GM12865 (cell line): Measurements from ENCODE around the gene KCTD21.

Experiments
- DNase-seq: peaks from one replicate; pipeline ENCODE4 v3.0.0; 2010; ENCODE audit warnings: low read depth
- H3K4me3 ChIP-seq: 2 replicates; pipeline ENCODE4 v1.5.1; 2011; ENCODE audit warnings: mild to moderate bottlenecking, low read depth, low read length, control low read depth
- TF ChIP-seq, protein P1 (sequence below): IDR thresholded peaks from 2 replicates; pipeline ENCODE4 v1.5.1; 2011; ENCODE audit warnings: low read length, control low read depth, low read depth, inconsistent platforms; ENCODE audit not compliant: insufficient read depth; ENCODE audit errors: missing control alignments

Gene KCTD21

DNA sequence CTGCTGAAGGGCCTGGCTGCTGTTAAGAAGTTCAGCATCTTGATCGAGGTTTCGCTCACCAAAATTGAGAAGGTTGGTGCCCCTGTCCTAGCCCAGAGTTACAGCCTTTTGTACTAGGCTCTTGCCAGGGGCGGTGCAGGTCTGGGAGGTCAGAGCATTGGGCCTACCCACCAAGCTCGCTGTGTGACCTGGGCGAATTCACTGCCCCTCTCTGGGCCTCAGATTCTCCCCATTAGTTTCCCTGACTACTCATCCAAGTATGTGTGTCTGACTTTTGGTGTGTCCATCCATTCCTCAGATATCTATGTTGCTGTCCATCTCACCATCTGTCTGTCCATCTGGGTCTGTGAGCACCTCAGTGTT lies 11.2 kb upstream of the KCTD21 start:
- TF ChIP-seq, protein P1, sequence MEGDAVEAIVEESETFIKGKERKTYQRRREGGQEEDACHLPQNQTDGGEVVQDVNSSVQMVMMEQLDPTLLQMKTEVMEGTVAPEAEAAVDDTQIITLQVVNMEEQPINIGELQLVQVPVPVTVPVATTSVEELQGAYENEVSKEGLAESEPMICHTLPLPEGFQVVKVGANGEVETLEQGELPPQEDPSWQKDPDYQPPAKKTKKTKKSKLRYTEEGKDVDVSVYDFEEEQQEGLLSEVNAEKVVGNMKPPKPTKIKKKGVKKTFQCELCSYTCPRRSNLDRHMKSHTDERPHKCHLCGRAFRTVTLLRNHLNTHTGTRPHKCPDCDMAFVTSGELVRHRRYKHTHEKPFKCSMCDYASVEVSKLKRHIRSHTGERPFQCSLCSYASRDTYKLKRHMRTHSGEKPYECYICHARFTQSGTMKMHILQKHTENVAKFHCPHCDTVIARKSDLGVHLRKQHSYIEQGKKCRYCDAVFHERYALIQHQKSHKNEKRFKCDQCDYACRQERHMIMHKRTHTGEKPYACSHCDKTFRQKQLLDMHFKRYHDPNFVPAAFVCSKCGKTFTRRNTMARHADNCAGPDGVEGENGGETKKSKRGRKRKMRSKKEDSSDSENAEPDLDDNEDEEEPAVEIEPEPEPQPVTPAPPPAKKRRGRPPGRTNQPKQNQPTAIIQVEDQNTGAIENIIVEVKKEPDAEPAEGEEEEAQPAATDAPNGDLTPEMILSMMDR: no peak
- no peak for DNase-seq

DNA sequence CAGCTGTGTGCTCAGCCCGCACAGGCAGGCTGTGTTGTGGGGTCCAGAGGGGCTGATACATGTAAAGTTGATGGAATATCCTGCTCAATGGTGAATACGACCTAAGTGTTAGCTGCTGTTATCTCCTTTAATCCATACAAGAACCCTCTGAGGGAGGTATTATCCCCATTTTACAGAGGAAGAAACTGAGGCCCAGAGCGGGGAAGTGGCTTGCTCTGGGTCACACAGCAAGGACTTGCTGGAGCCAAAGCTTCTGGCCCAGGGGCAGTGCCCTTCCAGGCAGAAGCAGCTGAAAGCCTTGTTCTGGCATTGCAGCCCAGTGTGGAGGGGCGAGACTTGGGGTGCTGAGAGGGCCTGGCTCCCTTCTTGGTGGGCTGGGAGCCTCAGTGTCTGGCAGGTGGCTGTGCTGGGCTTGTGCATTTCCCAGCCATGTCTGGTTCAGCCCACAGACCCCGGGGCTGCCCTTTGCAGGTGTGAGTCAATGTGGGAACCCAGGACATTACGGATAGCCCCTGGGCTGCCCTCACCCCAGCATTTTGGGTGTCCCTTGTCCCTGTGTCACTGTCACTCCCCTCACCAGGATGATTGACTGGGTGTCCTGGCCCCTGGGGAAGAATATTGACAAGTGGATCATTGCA lies 10.7 kb upstream of the KCTD21 start:
- TF ChIP-seq, protein P1: no peak
- no peak for DNase-seq
- H3K4me3 ChIP-seq: no peak overlapping the region

More for the DNA sequence above, 11.2 kb upstream of the KCTD21 start:
- H3K4me3 ChIP-seq: no peak overlapping the region

DNA sequence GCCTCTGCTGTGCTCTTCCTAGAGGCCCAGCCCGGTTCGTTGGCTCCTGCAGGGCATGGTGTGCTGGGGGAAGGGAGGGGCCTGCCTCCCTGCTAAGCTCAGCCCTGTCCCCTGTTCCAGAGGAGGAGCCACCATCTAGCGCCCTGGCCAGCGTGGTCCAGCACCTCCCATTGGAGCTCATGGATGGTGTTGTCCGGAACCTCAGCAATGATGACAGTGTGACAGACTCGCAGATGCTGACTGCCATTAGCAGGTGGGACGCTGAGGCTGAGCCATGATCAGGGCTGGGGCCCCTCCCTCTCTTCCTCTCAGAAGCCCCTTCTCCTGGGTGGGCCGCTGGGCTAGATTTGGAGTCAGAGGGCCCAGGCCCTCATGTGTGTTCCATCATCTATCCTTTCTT lies 9.4 kb upstream of the KCTD21 start:
- TF ChIP-seq, protein P1: no peak
- H3K4me3 ChIP-seq: no peak overlapping the region
- no peak for DNase-seq

DNA sequence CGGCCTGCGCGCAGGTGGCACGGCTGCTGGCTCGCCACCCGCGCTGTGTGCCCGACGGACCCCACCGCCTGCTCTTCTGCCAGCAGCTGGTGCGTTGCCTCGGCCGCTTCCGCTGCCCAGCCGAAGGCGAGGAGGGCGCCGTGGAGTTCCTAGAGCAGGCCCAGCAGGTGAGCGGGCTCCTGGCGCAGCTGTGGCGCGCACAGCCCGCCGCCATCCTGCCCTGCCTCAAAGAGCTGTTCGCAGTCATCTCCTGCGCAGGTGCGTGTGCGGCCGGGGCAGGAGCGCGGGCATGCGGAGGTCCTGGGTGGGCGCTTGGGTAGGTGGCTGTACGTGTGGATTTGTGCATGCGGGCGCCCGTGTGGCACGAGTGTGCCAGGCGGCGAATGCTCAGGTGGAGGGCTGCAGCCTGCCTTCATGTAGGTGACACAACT lies 8.2 kb upstream of the KCTD21 start:
- no peak for DNase-seq
- TF ChIP-seq, protein P1: no peak

DNA sequence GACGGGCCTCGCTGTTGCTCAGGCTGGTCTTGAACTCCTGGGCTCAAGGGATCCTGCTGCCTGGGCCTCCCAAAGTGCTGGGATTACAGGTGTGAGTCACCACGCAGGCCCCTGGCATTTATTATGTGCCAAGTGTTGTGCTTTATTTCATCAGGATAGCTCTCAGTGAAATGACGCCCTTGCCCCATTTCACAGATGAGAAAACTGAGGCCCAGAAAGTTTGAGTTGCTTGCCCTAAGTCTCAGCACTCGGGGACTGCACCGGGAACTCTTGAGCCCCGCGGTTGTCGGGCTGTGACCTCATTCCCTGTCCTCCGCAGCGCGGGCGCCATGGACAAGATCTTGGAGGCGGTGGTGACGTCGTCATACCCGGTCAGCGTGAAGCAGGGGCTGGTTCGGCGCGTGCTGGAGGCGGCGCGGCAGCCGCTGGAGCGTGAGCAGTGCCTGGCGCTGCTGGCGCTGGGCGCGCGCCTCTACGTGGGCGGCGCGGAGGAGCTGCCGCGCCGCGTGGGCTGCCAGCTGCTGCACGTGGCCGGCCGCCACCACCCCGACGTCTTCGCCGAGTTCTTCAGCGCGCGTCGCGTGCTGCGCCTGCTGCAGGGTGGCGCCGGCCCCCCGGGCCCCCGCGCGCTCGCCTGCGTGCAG lies 7.6 kb upstream of the KCTD21 start:
- DNase-seq: no peak
- no peak overlapping the region for H3K4me3 ChIP-seq
- TF ChIP-seq, protein P1: no peak

More for the DNA sequence above, 8.2 kb upstream of the KCTD21 start:
- no peak overlapping the region for H3K4me3 ChIP-seq

DNA sequence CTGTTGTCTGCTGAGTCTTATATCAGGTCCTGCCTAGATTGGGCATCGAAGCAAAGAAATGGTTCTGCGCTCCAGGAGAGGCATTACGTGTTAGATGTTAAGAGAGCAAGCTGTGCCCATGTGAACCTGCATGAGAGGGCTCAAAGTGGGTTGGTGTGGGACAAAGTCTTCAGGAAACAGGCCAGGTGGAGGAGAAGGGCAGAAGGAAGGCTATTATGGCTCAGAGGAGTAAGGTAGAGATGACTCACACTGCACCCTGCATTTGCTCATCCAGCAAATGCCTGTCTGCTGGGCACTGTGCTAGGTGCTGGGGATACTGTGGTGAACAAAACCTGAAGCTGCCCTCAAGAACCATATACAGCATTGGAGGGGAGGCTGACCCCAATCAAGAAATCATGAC lies 6.1 kb upstream of the KCTD21 start:
- DNase-seq: no peak
- H3K4me3 ChIP-seq: no peak overlapping the region
- TF ChIP-seq, protein P1: no peak

DNA sequence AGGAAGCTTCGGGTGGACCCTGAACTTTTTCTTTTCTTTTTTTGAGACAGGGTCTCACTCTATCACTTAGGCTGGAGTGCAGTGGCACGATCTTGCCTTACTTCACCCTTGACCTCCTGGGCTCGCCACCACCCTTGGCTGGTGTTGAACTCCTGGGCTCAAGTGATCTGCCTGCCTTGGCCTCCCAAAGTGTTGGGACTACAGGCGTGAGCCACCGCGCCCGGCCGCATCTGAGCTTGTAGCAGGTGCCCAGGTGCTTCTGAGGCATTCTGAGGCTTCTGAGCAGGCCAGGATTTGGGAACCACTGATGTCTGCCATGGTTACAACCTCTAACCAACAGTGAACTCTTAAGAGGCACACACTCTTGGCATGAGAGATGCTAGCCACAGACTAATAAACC lies 5.4 kb upstream of the KCTD21 start:
- TF ChIP-seq, protein P1: no peak
- H3K4me3 ChIP-seq: no peak overlapping the region
- no peak for DNase-seq
